SU-DHL-6 (cell line): Measurements from ENCODE around the gene DDX17.

Source experiments
- CTCF ChIP-seq: fragments of 200-600 bp; sonication (generic); IDR thresholded peaks from one replicate; pipeline ENCODE4 v1.5.1; 2017; ENCODE audit warnings: antibody characterized with exemption, mild to moderate bottlenecking, low read length, moderate library complexity; ENCODE audit not compliant: insufficient read depth, poor library complexity, severe bottlenecking
- EZH2phosphoT487 ChIP-seq: fragments of 200-600 bp; sonication (generic), shearing (Covaris generic); conservative IDR thresholded peaks from 2 replicates; pipeline ENCODE4 v1.6.1; 2018; ENCODE audit warnings: mild to moderate bottlenecking, antibody characterized with exemption, low read length, moderate library complexity, mixed read lengths

GRCh38 chr22:38448945-38449745 lies 57.0 kb downstream of the DDX17 start:
- TF ChIP-seq CTCF (no peak), EZH2phosphoT487 (no peak)
